ENCODE measurements around the gene IL33.
"Not testable (repeated sequence)": the region's sequence is repeated elsewhere in the genome, so short reads cannot be mapped to it uniquely, and the experiment has no call there.

Gene IL33, protein sequence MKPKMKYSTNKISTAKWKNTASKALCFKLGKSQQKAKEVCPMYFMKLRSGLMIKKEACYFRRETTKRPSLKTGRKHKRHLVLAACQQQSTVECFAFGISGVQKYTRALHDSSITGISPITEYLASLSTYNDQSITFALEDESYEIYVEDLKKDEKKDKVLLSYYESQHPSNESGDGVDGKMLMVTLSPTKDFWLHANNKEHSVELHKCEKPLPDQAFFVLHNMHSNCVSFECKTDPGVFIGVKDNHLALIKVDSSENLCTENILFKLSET

DNA sequence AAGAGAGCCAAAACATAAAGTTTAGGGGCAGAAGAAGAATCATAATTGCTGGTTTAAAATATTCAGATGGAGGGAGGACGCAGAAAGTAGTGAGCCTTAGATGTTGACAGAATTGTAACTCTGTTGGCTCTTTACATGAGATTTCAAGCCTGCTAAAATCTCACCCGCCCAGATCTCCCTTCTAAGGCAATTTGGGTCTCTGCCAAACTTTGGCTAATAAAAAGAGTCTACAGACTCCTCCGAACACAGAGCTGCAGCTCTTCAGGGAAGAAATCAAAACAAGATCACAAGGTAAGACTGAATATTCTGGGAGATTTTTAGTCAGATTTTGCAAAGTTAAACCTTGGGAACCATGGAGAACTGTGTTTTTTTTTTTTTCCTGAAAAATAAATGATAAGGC is at the start of gene IL33:
IL33 (plus strand) TSS at position 246 of the 400 bp plus-strand sequence. CDS start 25,888 bp downstream, outside the sequence.
- no peak for DNase-seq

DNA sequence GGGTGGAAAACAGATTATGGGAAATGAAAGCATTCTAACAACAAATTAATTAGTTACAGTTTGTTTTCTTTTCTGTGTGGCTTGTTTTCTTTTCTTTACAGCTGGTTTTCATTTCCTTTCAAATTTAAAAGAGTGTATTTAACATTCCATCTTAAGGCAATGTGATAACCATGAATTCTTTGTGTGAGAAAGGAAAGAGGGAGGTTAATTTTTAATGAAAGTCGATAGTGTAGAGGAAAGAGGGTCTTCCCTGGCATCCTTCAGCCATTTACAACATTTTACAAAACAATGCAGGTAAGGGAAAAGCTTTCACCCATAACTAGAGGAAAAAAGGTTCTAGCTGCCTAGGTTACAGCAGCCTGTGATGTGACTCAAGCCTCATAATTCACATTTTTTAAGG is 43.9 kb upstream of the IL33 start:
- DNase-seq, result no peak

DNA sequence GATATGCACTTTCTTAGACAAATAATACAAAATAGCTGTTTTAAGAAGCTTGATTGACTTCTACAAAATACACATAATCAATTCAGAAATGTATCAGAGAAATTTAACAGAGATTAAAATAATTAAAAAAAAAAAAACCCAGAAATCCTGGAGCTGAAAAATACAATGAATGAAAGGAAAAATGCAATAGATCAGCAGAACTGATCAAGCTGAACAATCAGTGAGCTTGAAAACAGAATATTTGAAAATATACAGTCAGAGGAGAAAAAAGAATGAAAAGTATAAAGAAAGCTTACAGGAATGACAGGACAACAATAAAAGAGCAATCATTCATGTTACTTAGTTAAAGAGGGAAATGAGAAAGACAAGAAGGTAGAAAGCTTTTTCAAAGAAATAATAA is 41.7 kb upstream of the IL33 start:
- DNase-seq, result no peak

GRCh38 chr9:6182549-6183226 is 32.9 kb upstream of the IL33 start:
- not testable (repeated sequence) for DNase-seq

DNA sequence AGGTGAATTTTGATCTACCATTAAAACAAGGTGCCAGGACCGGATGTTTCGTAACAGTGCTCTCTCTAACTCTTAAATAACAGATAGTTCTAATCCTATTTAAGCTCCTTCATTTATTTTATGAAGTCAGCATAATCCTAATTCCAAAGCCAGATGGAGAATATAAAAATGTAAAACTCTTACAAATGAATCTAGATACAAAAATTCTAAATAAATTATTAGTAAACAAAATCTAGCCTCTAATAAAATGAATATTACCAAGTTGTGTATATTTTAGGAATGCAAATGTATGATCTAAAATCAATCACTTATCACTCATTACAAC is 32.4 kb upstream of the IL33 start:
- no peak for DNase-seq

GRCh38 chr9:6183627-6184026 is 32.0 kb upstream of the IL33 start:
- DNase-seq, result no peak

DNA sequence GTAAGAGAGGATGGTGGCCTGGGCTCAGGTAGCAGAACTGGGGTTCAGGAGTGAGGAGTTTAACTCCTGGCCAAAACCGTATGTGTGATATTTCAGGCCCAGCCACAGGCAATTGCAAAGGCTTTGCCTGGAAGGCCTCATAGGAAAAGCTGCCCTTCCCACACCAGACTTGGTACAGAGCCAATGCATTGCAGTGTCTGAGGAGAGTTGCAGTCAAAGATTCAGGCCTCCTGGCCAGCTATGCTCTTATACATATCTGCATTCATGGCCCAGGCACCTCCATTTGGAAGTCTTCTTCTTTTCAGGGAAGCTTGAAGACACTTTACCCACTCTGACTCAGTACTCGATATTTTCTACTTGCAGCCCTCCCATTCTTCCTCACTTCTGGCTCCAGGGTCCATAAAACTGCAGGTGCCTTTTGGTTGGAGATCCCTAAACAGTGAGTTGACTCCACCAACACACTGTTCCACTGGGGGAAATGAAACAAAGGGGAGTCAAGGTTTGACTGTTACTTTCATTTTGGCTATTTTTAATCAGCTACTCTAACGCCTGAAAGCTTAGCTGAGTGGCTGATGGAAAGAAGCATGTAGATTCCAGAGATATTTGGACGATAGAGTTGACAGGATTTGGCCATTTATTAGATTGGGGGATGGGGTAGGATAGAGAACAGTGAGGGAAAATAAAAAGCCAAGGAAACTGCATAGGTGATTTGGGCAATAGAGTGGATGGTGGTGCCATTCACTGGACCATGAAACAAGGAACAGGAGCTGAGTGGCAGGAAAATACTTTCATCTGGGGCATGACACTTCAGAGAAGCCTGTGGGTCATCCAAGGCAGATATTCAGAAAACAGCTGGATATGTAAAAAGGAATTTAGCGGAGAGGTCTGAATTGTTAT is 30.6 kb upstream of the IL33 start:
- DNase-seq, result no peak

DNA sequence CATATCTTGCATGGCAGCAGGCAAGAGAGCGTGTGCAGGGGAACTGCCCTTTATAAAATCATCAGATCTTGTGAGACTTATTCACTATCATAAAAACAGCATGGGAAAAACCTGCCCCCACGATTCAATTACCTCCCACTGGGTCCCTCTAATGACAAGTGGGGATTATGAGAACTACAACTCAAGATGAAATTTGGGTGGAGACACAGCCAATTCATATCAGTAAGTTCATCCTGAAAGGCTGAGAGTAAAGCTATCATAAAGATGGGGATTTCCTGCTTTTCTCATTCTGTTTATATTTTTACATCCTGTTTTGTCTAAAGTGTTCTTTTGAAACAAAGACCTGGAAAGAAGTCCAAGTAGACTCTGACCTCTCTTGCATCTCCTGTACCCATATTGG is 28.9 kb upstream of the IL33 start:
- DNase-seq, result no peak

DNA sequence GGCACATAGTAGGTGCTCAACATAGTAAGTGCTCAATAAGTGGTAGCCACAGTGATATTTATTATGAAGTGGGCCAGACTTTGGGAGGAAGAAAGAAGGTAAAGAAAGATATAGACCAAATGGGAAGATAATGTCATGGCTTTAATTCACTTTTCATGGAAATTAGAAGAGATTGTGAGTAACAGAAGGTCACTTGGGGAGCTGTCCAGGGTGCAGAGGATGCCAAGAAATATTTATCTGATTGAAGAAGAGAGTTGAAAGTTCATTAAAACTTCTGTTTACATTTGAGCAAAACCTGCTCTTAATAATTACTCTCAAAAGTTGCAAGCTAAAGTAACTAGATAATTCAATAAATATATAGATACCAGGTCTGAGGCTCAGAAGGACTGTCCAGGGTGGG is 28.3 kb upstream of the IL33 start:
- DNase-seq, result no peak

- no peak for DNase-seq
Observed at GRCh38 chr9:6188466-6188865, 27.1 kb upstream of the IL33 start.

DNA sequence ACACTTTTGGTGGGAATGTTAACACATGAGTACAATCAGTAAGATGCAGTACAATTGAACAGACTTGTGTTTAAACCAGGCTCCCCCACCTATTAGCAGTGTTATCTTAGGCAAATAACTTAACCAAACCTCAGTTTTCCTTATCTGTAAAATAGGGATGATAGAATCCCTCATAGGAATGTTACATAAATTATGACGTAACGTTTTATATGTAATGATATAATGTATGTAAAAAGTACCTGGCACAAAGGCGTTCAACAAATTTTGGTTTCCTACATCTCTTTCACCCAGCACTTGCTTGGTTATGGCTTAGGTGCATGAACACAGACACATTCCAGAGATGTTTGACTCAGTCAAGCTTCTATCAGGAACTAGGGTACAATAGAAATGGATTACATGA is 26.7 kb upstream of the IL33 start:
- DNase-seq, result no peak

DNA sequence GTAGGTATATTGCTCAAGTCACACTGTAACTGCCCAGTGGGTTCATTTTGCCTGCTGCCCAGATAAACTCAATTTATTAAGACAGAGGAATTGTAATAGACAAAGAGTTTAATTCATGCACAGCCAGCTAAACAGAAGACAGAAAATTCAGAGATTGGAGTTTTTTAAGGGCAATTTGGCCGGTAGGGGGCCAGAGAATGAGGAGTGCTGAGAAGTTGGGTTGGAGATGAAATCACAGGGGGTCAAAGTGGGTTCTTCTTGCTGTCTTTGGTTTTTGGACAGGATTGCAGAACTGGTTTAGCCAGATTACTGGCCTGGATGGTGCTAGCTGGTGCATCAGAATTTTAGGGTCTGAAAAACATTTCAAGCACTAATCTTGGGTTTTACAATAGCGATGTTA is 20.7 kb upstream of the IL33 start:
- DNase-seq, result no peak

GRCh38 chr9:6195714-6196360 is 19.8 kb upstream of the IL33 start:
- no peak for DNase-seq

DNA sequence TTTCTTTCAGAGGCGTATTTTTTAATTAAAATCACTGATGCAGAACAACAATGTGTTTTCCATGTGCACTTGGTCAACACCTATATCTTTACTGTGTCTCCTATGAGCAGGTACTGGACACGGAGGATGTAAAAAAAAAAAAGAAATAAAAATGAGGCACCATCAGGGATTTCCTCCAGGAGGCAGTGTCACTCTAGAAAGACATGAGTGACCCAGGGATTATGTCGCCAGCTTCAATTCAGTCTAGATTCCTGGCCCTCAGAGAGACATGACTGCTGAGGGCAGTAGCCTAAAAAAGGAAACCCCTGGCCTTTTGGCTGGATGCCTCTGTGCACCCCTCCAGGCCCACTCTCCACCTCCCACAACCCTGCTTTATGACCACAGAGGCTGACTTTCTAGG is 18.3 kb upstream of the IL33 start:
- no peak for DNase-seq

DNA sequence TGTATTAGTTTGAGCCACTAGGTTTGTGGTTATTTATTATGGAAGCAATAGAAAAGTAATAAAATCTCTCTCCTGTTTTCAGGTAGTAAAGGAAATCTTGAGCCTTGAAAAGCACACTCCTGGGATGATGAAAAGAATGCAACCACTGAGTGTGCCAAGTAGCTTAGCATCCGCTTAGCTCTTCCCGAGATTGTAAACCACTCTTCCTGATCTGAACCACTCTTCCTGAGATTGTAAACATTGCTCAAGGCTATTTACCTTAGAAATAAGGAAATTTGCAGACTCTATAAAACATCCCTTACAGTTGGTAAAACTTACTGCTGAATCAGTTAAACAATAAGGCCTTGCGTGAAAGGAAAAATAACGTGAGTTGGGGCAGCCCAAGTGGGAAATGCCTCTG is 17.4 kb upstream of the IL33 start:
- no peak for DNase-seq

- no peak for DNase-seq
Observed at GRCh38 chr9:6199596-6199995, 16.0 kb upstream of the IL33 start.

- DNase-seq, result no peak
Observed at GRCh38 chr9:6200761-6201160, 14.8 kb upstream of the IL33 start.

GRCh38 chr9:6209966-6210365 is 5.6 kb upstream of the IL33 start:
- no peak for DNase-seq

DNA sequence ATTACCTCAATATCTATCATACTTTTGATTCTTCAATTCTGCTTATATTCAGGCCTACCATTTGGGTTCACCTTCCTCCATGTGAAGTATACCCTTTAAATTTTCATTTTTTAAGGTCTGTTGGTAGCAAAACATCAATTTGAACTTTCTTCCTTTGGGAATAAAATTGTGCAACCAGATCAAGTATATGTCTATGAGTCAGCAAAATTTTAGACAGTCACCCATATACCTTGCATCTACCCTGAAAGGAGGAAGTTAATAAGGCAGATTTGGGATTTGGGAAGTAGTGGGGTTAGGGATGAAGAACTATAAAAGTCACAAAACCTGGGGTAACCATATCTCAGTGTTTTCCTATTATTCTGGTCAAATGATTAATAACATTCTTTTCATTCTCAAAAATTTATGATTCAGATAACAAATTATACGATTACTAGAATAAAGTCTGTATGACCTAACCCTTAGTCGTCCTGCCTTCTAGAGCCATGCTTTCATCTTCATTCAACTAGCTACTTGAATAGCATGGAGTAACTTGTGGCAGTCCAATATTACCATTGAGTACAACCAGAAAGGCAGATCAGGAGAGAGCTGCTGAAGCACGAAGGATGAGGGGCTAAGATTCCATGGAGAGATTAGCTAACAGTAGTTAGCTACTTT is 2.8 kb upstream of the IL33 start:
- no peak for DNase-seq

DNA sequence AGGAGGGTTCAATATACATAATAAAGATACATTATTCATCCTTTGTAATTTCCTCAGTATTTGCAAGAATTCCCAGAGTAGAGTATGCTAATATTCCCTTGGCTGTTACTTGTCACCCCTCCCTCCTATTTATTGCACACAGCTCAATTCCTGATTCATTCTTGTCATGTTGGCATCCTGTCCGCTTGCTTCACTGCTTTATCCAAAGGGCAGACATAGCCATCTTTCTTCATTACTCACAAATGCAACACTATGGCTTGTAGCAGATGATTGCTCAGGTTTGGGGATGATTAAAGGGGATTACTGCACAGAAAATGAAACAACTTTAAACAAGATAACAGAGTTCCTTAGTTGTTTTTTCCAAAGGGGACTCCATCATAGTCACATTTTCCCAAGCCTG is 1.2 kb upstream of the IL33 start:
- no peak for DNase-seq

DNA sequence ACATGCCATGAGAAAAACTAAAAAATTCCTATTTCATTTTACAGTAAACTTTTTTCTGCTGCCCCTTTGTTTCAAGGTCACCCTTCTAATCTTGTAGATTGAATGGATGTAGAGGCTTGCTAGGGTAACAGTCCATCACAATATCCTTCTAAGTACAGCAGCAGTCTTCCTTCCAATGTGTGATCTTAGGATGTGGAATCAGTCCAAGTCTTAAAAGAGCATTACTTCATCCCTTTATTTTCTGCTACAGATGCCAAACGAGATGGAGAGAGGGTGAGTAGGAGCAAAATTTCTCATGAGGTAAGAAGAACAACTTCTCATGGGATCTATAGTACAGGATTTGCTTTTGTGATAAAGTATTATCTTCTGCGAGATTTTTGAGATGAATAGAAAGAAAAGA is 704 bp upstream of the IL33 start:
- no peak for DNase-seq

DNA sequence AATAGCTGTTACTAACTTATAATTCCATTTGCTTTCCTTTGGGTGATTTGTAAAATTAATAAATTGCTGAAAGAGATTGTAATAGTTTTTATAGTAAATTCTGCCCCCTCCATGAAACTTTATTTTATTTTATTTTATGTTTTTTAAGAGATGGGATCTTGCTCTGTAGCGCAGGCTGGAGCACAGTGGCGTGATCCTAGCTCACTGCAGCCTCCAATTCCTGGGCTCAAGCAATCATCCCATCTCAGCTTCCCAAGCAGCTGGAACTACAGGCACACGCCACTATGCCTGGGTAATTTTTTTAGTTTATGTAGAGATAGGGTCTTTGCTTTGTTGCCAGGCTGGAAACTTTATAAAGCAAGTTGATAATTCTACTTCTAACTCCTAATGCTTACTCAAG is 395 bp downstream of the IL33 start:
- DNase-seq, result no peak

DNA sequence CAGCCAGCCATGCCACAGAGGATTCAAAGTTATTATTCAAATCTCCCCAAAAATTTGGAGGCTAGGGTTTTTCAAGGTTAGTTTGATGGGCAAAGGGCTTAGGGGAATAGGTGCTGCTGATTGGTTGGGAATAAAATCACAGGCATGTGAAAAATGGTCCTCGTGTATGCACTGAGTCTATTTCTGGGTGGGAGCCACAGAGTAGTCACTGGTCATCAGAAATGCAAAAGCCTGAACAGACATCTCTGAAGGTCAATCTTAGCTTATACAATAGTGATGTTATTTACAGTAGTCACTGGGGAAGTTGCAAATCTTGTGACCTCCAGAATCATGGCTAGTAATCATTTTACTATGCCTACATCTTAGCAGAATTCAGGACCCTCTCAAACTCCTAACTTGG is 1.3 kb downstream of the IL33 start:
- no peak for DNase-seq
